Thyroid gland (tissue), 4 donors: ENCODE measurements around the gene ALDH1L1. TPM values are rescaled to one million over a fixed set of nuclear protein-coding genes. Genes with fewer than 3 reads are reported as not detected.

Experiments
- DNase-seq, 2 donors: peaks; one replicate each; pipeline ENCODE4 v3.0.0-alpha.2; 2019
- H3K27ac ChIP-seq, 3 donors: fragments of 200-600 bp; sonication (generic); 1 replicate in 2 of 3; 2 replicates in 1 of 3; pipeline ENCODE4 v1.5.1; 2016 to 2019; ENCODE audit warnings: mild to moderate bottlenecking in 1 of 3, moderate library complexity in 1 of 3
- H3K27me3 ChIP-seq: fragments of 200-600 bp; sonication (generic); one replicate; pipeline ENCODE4 v1.5.1; 2019
- H3K36me3 ChIP-seq, 2 donors: fragments of 200-600 bp; sonication (generic); one replicate each; pipeline ENCODE4 v1.5.1; 2016 to 2019
- H3K4me1 ChIP-seq, 2 donors: fragments of 200-600 bp; sonication (generic); one replicate each; pipeline ENCODE4 v1.5.1; 2017 to 2019
- H3K4me3 ChIP-seq, 3 donors: fragments of 200-600 bp; sonication (generic); replicated peaks in 1 of 3; 1 replicate in 2 of 3; 2 replicates in 1 of 3; pipeline ENCODE4 v1.5.1; 2016; ENCODE audit warnings: mild to moderate bottlenecking in 1 of 3
- H3K9me3 ChIP-seq: fragments of 200-600 bp; sonication (generic); one replicate; pipeline ENCODE4 v1.5.1; 2017
- POLR2A ChIP-seq, 2 donors: fragments of 450-650 bp; IDR thresholded peaks; one replicate each; pipeline ENCODE4 v1.6.1; 2017; ENCODE audit warnings: antibody characterized with exemption in 2 of 2, mild to moderate bottlenecking in 2 of 2, moderate library complexity in 1 of 2
- WGBS, 2 donors: methylation state at CpG; one replicate each; pipeline ENCODE4 v1.1.5; 2017; 5-methylcytosine and 5-hydroxymethylcytosine counted together
- intact Hi-C: fragments of 100-400 bp; cut with DNase I; formaldehyde crosslinking; loops from one replicate; pipeline ENCODE4 v1.15.1; 2023
- total RNA-seq, 4 donors: library from RNA; depleted of rRNA; stranded (reverse); fragments of >200 nt; gene quantifications; one replicate each; pipeline ENCODE4 v1.2.3, GENCODE V29; 2016
- TF ChIP-seq, protein P1 (sequence below), 6 experiments: fragments of 200-600 bp in 3 of 6; fragments of 450-650 bp in 3 of 6; sonication (generic) in 3 of 6; IDR thresholded peaks; one replicate each; pipeline ENCODE4 v1.5.1; 2016 to 2019; ENCODE audit warnings: antibody characterized with exemption in 6 of 6, mild to moderate bottlenecking in 2 of 6, inconsistent platforms in 1 of 6, moderate library complexity in 1 of 6

The ALDH1L1 gene
- total RNA-seq, 4 donors from 2014 or later: 2.1 to 12.1 (median 6.1) TPM

DNA sequence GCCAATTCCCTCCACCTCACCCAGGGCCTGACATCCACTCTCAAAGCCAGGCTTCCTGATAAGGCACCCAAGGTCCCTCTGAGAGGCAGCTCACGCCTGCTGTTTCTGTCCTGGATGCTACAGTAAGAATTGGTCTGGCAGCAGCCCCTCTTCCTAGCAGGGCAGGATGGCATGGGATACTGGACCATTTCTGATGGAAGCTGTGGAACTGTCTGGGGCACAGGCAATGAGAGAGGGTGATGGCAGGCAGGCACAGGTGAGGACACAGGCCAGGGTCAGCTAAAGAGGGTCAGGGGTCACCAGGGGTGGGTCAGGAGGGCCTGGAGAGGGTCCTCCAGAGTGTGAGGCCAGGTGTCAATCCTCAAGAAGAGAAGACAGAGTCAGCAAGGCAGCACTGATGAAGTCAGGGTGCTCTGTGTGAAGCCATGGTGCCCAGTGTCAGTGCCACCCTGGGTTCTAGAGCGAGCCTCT lies 54.6 kb downstream of the ALDH1L1 start:
- DNase-seq: no peak
- no peak for TF ChIP-seq POLR2A (IDR thresholded peaks at IDR 0.05)
- TF ChIP-seq, protein P1, sequence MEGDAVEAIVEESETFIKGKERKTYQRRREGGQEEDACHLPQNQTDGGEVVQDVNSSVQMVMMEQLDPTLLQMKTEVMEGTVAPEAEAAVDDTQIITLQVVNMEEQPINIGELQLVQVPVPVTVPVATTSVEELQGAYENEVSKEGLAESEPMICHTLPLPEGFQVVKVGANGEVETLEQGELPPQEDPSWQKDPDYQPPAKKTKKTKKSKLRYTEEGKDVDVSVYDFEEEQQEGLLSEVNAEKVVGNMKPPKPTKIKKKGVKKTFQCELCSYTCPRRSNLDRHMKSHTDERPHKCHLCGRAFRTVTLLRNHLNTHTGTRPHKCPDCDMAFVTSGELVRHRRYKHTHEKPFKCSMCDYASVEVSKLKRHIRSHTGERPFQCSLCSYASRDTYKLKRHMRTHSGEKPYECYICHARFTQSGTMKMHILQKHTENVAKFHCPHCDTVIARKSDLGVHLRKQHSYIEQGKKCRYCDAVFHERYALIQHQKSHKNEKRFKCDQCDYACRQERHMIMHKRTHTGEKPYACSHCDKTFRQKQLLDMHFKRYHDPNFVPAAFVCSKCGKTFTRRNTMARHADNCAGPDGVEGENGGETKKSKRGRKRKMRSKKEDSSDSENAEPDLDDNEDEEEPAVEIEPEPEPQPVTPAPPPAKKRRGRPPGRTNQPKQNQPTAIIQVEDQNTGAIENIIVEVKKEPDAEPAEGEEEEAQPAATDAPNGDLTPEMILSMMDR (IDR thresholded peaks at IDR 0.05): no peak
- Histone ChIP-seq H3K9me3 (no peaks in the 10 kb centered on the region), H3K27me3 (no peaks in the 10 kb centered on the region), H3K36me3 (no peaks in the 10 kb centered on the region), H3K27ac (no peak overlapping the region), H3K4me1 (no peaks in the 10 kb centered on the region), H3K4me3 (no peak overlapping the region)
- intact Hi-C loops: no loop called here
- 10 to 75% methylated on average over 1 to 2 of the region's 2 CpGs for WGBS, 2 donors

DNA sequence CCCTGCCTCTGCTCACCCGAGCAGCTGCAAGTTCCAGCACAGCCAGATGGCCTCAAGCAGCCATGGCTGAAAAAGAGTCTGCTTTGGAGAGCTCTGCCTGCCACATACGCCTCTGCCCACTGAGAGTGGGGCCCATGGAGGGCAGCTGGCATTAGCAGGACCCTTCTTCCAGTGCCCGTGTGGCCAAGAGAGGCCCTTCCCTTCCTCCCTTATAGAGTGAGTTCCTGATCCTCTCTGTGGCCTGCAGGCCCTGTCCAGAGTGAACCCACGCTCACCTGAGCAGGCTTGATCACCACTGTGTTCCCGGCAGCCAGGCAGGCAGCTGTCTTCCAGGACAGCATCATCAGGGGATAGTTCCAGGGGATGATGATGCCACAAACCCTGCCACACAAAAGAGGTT lies 55.0 kb downstream of the ALDH1L1 start:
- H3K27ac ChIP-seq: no peak overlapping the region
- 87 to 88% methylated on average over 4 of the region's 5 CpGs for WGBS, 2 donors
- no peaks in the 10 kb centered on the region for H3K9me3 ChIP-seq
- TF ChIP-seq, protein P1 (IDR thresholded peaks at IDR 0.05): no peak
- no peak for TF ChIP-seq POLR2A (IDR thresholded peaks at IDR 0.05)
- DNase-seq: no peak
- intact Hi-C loops: no loop called here
- H3K36me3 ChIP-seq: no peaks in the 10 kb centered on the region
- no peaks in the 10 kb centered on the region for H3K27me3 ChIP-seq
- no peaks in the 10 kb centered on the region for H3K4me1 ChIP-seq
- H3K4me3 ChIP-seq: no peak overlapping the region

DNA sequence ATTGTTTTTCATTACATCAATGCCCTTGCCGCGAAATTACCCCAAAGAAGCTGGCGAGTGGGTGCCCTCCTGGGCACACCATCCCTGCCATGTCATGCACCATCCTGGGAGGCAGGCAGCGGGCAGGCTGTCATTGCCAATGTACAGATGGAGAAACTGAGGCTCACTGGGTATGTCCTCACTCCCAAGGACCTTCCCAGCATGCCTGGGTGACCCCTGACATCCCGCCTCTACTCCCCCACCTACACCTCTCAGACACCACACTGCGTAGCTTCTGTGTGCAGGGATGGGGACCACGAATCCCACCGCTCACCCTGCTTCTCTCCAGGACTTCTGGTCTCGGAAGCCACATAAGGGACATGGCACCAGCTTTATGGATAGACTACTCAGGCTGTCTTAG lies 55.5 kb downstream of the ALDH1L1 start:
- Histone ChIP-seq H3K36me3 (no peaks in the 10 kb centered on the region), H3K4me1 (no peaks in the 10 kb centered on the region), H3K4me3 (no peak overlapping the region), H3K9me3 (no peaks in the 10 kb centered on the region), H3K27ac (no peak overlapping the region), H3K27me3 (no peaks in the 10 kb centered on the region)
- intact Hi-C loops: no loop called here
- no peak for DNase-seq
- WGBS, 2 donors: 85 to 90% methylated on average over 9 of the region's 9 CpGs
- TF ChIP-seq, protein P1 (IDR thresholded peaks at IDR 0.05): no peak
- TF ChIP-seq POLR2A (IDR thresholded peaks at IDR 0.05): no peak

DNA sequence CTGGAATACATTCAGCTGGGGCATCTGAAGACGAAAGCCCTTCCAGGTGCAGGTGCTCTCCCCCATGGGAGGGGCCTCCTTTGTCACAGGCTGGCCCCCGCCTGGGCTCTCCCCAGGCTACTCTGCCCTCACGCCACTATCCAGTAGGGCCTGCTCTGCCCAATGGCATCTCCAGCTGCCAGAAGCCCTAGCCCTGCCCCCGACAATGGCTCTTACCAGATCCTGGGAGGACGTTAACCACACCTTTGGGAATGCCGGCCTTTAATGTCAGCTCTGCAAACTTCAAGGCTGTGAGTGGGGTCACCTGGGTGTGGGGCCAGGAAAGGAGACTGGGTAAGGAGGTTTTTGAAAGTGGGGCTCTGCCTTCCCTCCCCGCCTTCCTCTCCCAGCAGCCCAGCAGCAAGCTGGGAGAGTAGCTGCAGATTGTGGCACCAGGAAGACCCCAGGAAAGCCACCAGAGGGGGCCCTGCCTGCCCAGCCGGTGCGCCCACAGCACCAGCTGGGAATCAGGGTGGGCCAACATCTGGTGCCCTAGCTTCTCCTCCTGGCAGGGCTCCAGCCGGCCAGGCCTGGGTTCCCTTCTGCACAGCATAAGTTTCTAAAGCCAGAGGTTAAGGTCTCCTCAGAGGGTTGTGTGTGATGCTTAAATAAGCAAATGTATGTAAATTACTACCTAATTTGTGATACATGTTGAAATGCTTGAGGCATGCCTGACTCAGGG lies 56.1 kb downstream of the ALDH1L1 start:
- H3K27ac ChIP-seq: no peak overlapping the region
- no peaks in the 10 kb centered on the region for H3K36me3 ChIP-seq
- H3K9me3 ChIP-seq: no peaks in the 10 kb centered on the region
- TF ChIP-seq, protein P1 (IDR thresholded peaks at IDR 0.05): no peak
- no peak for TF ChIP-seq POLR2A (IDR thresholded peaks at IDR 0.05)
- 69 to 74% methylated on average over 7 to 9 of the region's 10 CpGs for WGBS, 2 donors
- intact Hi-C loops: no loop called here
- no peak overlapping the region for H3K4me3 ChIP-seq
- H3K27me3 ChIP-seq: no peaks in the 10 kb centered on the region
- DNase-seq: no peak
- no peaks in the 10 kb centered on the region for H3K4me1 ChIP-seq

DNA sequence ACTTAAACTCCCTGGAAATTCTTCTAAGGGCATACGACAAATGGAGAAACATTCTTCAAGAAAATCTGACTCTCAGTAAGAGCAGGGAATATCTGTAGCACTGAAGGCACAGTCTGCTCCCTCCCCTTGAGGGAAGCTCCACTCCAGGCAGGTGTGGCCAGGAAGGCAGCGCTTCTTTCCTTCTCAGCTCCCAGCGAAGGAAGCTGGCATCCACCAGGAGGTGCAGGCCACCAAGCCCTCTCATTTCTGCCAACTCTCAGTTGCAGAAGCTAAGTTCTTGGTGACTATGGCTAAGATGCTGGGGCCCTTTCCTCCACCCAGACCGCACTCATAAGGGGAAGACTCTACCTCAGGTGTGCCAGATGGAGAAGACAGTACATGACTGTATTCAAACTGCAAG lies 58.8 kb downstream of the ALDH1L1 start:
- no peak for DNase-seq
- Histone ChIP-seq H3K4me1 (no peaks in the 10 kb centered on the region), H3K9me3 (no peaks in the 10 kb centered on the region), H3K27me3 (no peaks in the 10 kb centered on the region), H3K27ac (no peak overlapping the region), H3K36me3 (no peaks in the 10 kb centered on the region), H3K4me3 (no peak overlapping the region)
- intact Hi-C loops: no loop called here
- TF ChIP-seq POLR2A (IDR thresholded peaks at IDR 0.05): no peak
- TF ChIP-seq, protein P1 (IDR thresholded peaks at IDR 0.05): no peak
- WGBS, 2 donors: 83 to 93% methylated on average over 4 of the region's 4 CpGs
